ENCODE results near the gene PIGL. TPM values are rescaled to one million over a fixed set of nuclear protein-coding genes. Genes with fewer than 3 reads are reported as not detected.

Gene PIGL
- total RNA-seq, 1 experiment from 2014 or later, result 16.0 TPM

DNA sequence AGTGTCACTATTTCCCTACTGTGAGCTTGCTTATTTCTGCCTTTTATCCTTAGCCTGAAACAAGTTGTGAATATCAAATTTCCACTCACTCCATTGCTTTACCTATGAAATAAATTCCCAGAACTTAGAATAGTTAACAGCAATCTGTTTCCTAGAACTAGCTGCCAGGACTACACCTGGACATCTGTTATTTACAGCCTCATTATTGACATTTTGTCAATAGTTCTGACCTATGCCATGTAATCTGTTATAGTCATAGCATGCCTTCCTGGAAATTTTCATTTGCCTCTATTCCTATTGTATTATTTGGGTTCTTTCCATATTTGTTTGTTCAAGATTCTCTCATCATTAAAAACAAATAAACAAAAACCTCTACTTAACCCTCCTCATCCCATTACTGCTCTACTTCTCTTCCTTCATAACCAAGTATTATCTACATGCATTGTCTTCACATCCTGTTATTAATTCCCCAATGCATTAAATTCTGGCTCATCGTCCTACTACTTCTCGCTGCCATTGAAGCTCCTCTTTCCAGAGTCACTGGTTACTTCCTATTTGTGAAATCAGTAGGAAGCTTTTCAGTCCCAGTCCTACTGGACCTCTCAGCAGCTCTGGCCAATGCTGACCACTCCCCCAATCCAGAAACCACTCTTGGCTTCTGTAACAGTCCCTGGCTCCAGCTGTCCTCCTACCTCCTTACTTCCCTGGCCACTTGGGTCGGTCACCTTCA lies 55.3 kb downstream of the PIGL start:
- H3K27ac Mint-ChIP-seq (ENCODE audit: unreplicated experiment), result no peak overlapping the region
- no peak for DNase-seq
- CTCF ChIA-PET, result no interaction called here
- TF ChIP-seq CTCF (IDR thresholded peaks at IDR 0.05; ENCODE audit: unreplicated experiment), result no peak
- H3K36me3 Mint-ChIP-seq (ENCODE audit: insufficient read depth, unreplicated experiment), result no peaks in the 10 kb centered on the region
- intact Hi-C loops (cut with micrococcal nuclease; ENCODE audit: unreplicated experiment), result no loop called here
- BruUV-seq (replicated peaks), result no TSS peak
- peaks cover 3% of the 10 kb centered on the region for H3K9me3 Mint-ChIP-seq (ENCODE audit: low read depth, unreplicated experiment)
- H3K4me1 Mint-ChIP-seq (ENCODE audit: low read depth, unreplicated experiment), result peaks cover 22% of the 10 kb centered on the region
- no peaks in the 10 kb centered on the region for H3K27me3 Mint-ChIP-seq (ENCODE audit: unreplicated experiment)
- no peak overlapping the region for H3K4me3 Mint-ChIP-seq (ENCODE audit: low read depth, unreplicated experiment)

GRCh38 chr17:16273499-16273898 lies 56.5 kb downstream of the PIGL start:
- H3K27me3 Mint-ChIP-seq (ENCODE audit: unreplicated experiment), result no peaks in the 10 kb centered on the region
- H3K4me3 Mint-ChIP-seq (ENCODE audit: low read depth, unreplicated experiment), result no peak overlapping the region
- CTCF ChIA-PET, result interaction anchor here (0.6 kb wide), 1 partner anchor 13 kb away, joined by 5 read pairs; no protein-coding TSS in a partner anchor
- peaks cover 14% of the 10 kb centered on the region for H3K4me1 Mint-ChIP-seq (ENCODE audit: low read depth, unreplicated experiment)
- no TSS peak for BruUV-seq (replicated peaks)
- no peak for DNase-seq
- TF ChIP-seq CTCF (IDR thresholded peaks at IDR 0.05; ENCODE audit: unreplicated experiment), result no peak
- H3K36me3 Mint-ChIP-seq (ENCODE audit: insufficient read depth, unreplicated experiment), result no peaks in the 10 kb centered on the region
- intact Hi-C loops (cut with micrococcal nuclease; ENCODE audit: unreplicated experiment), result no loop called here
- no peak overlapping the region for H3K27ac Mint-ChIP-seq (ENCODE audit: unreplicated experiment)
- peaks cover 3% of the 10 kb centered on the region for H3K9me3 Mint-ChIP-seq (ENCODE audit: low read depth, unreplicated experiment)

GRCh38 chr17:16273929-16274339 lies 56.9 kb downstream of the PIGL start:
- Mint-ChIP-seq H3K9me3 (ENCODE audit: low read depth, unreplicated experiment) (peaks cover 3% of the 10 kb centered on the region), H3K36me3 (ENCODE audit: insufficient read depth, unreplicated experiment) (no peaks in the 10 kb centered on the region), H3K4me1 (ENCODE audit: low read depth, unreplicated experiment) (peaks cover 14% of the 10 kb centered on the region), H3K27ac (ENCODE audit: unreplicated experiment) (no peak overlapping the region), H3K27me3 (ENCODE audit: unreplicated experiment) (no peaks in the 10 kb centered on the region), H3K4me3 (ENCODE audit: low read depth, unreplicated experiment) (no peak overlapping the region)
- DNase-seq, result no peak
- no TSS peak for BruUV-seq (replicated peaks)
- intact Hi-C loops (cut with micrococcal nuclease; ENCODE audit: unreplicated experiment), result no loop called here
- no peak for TF ChIP-seq CTCF (IDR thresholded peaks at IDR 0.05; ENCODE audit: unreplicated experiment)
- CTCF ChIA-PET, result no interaction called here

DNA sequence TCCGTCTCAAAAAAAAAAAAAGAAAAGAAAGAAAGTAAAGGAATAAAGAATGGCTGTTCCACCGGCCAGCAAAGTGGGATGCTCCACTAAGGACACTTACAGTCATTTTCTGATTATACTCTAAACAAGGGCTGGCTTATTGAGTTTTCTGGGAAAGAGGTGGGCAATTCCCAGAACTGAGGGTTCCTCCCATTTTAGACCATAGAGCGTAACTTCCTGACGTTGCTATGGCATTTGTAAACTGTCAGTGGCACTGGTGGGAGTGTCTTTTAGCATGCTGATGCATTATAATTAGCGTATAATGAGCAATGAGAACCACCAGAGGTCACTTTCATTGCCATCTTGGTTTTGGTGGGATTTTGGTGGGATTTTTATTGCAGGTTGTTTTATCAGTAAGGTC lies 58.0 kb downstream of the PIGL start:
- Mint-ChIP-seq H3K4me1 (ENCODE audit: low read depth, unreplicated experiment) (peaks cover 14% of the 10 kb centered on the region), H3K4me3 (ENCODE audit: low read depth, unreplicated experiment) (no peak overlapping the region), H3K27me3 (ENCODE audit: unreplicated experiment) (no peaks in the 10 kb centered on the region), H3K9me3 (ENCODE audit: low read depth, unreplicated experiment) (peaks cover 3% of the 10 kb centered on the region), H3K36me3 (ENCODE audit: insufficient read depth, unreplicated experiment) (no peaks in the 10 kb centered on the region), H3K27ac (ENCODE audit: unreplicated experiment) (no peak overlapping the region)
- CTCF ChIA-PET, result interaction anchor here (0.6 kb wide), 1 partner anchor 32 kb away, joined by 3 read pairs; no protein-coding TSS in a partner anchor
- DNase-seq, result no peak
- intact Hi-C loops (cut with micrococcal nuclease; ENCODE audit: unreplicated experiment), result no loop called here
- TF ChIP-seq CTCF (IDR thresholded peaks at IDR 0.05; ENCODE audit: unreplicated experiment), result no peak
- no TSS peak for BruUV-seq (replicated peaks)

Measured in Calu3 (cell line).